Measurements from ENCODE around the gene RTN4R. TPM values are rescaled to one million over a fixed set of nuclear protein-coding genes. Genes with fewer than 3 reads are reported as not detected.

Gene RTN4R
- total and polyA plus RNA-seq, 2 of the 13 experiments (the other 11 are each of a cell fraction or from before 2014, with no cell fraction given) = 0.22 to 0.77 TPM

DNA sequence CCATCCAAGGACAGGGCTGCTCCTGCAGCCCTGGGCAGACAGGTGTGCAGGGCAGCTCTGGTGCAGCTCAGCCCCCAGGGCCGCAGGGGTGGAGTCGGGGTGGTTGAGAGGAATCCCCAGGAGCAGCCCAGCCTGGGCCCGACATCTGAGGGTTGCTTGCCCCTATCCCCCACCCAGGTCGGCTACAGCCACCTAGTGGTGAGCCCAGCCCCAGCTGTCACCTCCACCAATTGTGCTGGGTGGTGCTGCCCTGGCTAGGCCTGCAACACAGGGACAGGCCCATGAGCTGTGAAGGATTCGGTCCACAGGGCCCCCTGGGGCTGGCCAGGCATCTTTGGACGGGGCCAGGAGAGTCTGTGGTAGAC, 29.6 kb downstream of the RTN4R start:
- peak; percentile 91 for ATAC-seq
- H3K4me1 ChIP-seq (ENCODE audit: insufficient read depth, low read length) = 0 out of 2 replicates have a peak, but pooled peaks cover 5% of the 10 kb centered on the region
- no peak overlapping the region for H3K4me2 ChIP-seq (ENCODE audit: low read depth, low read length)
- peak; percentile 41 for DNase-seq (ENCODE audit: low spot score)
- H3K36me3 ChIP-seq (replicated peaks in 1 of 2; ENCODE audit: control insufficient read depth in 1 of 2, insufficient read depth in 2 of 2, low read length in 2 of 2) = no peaks in the 10 kb centered on the region
- no peak overlapping the region for H3K4me3 ChIP-seq (replicated peaks in 1 of 3; ENCODE audit: insufficient read depth in 1 of 3, low read depth in 2 of 3, low read length in 3 of 3)
- no peaks in the 10 kb centered on the region for H3K79me2 ChIP-seq (ENCODE audit: insufficient read depth, low read length)
- ChIA-PET POLR2A (no interaction called here), CTCF (ENCODE audit: low intra/inter-chr PET ratio, low total read pairs) (interaction anchor here (0.7 to 1.1 kb wide), 2 partner anchors 79 to 82 kb away, joined by 3 read pairs; no protein-coding TSS in a partner anchor)
- in situ Hi-C loops (cut with HindIII; ENCODE audit: extremely low pct_ligation_motif_present, low pct_unique_long_range_greater_than_20kb) (loop anchor here (10.0 kb wide), 1 partner anchor 84 kb away; the partner anchor contains the start of gene CCDC188), intact Hi-C loops (cut with micrococcal nuclease; ENCODE audit: unreplicated experiment) (loop anchor here (1.0 kb wide), 1 partner anchor 81 kb away; no protein-coding TSS in a partner anchor)
- H4K20me1 ChIP-seq (ENCODE audit: insufficient read depth, low read length) = no peaks in the 10 kb centered on the region
- peak; percentile 23 for FAIRE-seq
- 0% methylated on average over 1 of the region's 6 CpGs for whole genome bisulfite sequencing (ENCODE audit: low lambda C conversion rate)
- no TSS peak for BruUV-seq (replicated peaks)
- no peaks in the 10 kb centered on the region for H3K9me3 ChIP-seq (ENCODE audit: low read length)
- H2AFZ ChIP-seq (ENCODE audit: low read length) = no peak overlapping the region
- H3K27ac ChIP-seq (ENCODE audit: extremely low read length, insufficient read depth, low read length) = no peak overlapping the region
- peaks cover 17 to 82% of the 10 kb centered on the region in 2 experiments for H3K27me3 ChIP-seq (ENCODE audit: control insufficient read depth in 1 of 2, insufficient read depth in 2 of 2, low read length in 2 of 2)
- H3K9ac ChIP-seq (ENCODE audit: insufficient read depth, low read depth, low read length) = no peak overlapping the region
- no peak for TF ChIP-seq ESRRA (CRISPR knock-in tag; IDR thresholded peaks at IDR 0.05; ENCODE audit: low read depth)
- TF ChIP-seq ZNF260 (CRISPR knock-in tag; IDR thresholded peaks at IDR 0.05; ENCODE audit: borderline replicate concordance, low read depth) = no peak
- TF ChIP-seq, protein P1, sequence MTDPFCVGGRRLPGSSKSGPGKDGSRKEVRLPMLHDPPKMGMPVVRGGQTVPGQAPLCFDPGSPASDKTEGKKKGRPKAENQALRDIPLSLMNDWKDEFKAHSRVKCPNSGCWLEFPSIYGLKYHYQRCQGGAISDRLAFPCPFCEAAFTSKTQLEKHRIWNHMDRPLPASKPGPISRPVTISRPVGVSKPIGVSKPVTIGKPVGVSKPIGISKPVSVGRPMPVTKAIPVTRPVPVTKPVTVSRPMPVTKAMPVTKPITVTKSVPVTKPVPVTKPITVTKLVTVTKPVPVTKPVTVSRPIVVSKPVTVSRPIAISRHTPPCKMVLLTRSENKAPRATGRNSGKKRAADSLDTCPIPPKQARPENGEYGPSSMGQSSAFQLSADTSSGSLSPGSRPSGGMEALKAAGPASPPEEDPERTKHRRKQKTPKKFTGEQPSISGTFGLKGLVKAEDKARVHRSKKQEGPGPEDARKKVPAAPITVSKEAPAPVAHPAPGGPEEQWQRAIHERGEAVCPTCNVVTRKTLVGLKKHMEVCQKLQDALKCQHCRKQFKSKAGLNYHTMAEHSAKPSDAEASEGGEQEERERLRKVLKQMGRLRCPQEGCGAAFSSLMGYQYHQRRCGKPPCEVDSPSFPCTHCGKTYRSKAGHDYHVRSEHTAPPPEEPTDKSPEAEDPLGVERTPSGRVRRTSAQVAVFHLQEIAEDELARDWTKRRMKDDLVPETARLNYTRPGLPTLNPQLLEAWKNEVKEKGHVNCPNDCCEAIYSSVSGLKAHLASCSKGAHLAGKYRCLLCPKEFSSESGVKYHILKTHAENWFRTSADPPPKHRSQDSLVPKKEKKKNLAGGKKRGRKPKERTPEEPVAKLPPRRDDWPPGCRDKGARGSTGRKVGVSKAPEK (CRISPR knock-in tag; IDR thresholded peaks at IDR 0.05; ENCODE audit: borderline replicate concordance) = no peak
- TF ChIP-seq SMC3 (IDR thresholded peaks at IDR 0.05; ENCODE audit: low read length) = peak; percentile 54; the same call in 1 of the 2 replicates
- TF ChIP-seq, protein P2, sequence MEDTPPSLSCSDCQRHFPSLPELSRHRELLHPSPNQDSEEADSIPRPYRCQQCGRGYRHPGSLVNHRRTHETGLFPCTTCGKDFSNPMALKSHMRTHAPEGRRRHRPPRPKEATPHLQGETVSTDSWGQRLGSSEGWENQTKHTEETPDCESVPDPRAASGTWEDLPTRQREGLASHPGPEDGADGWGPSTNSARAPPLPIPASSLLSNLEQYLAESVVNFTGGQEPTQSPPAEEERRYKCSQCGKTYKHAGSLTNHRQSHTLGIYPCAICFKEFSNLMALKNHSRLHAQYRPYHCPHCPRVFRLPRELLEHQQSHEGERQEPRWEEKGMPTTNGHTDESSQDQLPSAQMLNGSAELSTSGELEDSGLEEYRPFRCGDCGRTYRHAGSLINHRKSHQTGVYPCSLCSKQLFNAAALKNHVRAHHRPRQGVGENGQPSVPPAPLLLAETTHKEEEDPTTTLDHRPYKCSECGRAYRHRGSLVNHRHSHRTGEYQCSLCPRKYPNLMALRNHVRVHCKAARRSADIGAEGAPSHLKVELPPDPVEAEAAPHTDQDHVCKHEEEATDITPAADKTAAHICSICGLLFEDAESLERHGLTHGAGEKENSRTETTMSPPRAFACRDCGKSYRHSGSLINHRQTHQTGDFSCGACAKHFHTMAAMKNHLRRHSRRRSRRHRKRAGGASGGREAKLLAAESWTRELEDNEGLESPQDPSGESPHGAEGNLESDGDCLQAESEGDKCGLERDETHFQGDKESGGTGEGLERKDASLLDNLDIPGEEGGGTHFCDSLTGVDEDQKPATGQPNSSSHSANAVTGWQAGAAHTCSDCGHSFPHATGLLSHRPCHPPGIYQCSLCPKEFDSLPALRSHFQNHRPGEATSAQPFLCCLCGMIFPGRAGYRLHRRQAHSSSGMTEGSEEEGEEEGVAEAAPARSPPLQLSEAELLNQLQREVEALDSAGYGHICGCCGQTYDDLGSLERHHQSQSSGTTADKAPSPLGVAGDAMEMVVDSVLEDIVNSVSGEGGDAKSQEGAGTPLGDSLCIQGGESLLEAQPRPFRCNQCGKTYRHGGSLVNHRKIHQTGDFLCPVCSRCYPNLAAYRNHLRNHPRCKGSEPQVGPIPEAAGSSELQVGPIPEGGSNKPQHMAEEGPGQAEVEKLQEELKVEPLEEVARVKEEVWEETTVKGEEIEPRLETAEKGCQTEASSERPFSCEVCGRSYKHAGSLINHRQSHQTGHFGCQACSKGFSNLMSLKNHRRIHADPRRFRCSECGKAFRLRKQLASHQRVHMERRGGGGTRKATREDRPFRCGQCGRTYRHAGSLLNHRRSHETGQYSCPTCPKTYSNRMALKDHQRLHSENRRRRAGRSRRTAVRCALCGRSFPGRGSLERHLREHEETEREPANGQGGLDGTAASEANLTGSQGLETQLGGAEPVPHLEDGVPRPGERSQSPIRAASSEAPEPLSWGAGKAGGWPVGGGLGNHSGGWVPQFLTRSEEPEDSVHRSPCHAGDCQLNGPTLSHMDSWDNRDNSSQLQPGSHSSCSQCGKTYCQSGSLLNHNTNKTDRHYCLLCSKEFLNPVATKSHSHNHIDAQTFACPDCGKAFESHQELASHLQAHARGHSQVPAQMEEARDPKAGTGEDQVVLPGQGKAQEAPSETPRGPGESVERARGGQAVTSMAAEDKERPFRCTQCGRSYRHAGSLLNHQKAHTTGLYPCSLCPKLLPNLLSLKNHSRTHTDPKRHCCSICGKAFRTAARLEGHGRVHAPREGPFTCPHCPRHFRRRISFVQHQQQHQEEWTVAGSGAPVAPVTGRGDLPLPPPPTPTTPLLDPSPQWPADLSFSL (CRISPR knock-in tag; IDR thresholded peaks at IDR 0.05) = no peak
- TF ChIP-seq, protein P3, sequence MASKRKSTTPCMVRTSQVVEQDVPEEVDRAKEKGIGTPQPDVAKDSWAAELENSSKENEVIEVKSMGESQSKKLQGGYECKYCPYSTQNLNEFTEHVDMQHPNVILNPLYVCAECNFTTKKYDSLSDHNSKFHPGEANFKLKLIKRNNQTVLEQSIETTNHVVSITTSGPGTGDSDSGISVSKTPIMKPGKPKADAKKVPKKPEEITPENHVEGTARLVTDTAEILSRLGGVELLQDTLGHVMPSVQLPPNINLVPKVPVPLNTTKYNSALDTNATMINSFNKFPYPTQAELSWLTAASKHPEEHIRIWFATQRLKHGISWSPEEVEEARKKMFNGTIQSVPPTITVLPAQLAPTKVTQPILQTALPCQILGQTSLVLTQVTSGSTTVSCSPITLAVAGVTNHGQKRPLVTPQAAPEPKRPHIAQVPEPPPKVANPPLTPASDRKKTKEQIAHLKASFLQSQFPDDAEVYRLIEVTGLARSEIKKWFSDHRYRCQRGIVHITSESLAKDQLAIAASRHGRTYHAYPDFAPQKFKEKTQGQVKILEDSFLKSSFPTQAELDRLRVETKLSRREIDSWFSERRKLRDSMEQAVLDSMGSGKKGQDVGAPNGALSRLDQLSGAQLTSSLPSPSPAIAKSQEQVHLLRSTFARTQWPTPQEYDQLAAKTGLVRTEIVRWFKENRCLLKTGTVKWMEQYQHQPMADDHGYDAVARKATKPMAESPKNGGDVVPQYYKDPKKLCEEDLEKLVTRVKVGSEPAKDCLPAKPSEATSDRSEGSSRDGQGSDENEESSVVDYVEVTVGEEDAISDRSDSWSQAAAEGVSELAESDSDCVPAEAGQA (IDR thresholded peaks at IDR 0.05; ENCODE audit: low read depth) = no peak
- TF ChIP-seq, protein P3 (CRISPR knock-in tag; IDR thresholded peaks at IDR 0.05; ENCODE audit: borderline replicate concordance) = no peak
- TF ChIP-seq ISX (CRISPR knock-in tag; conservative IDR thresholded peaks at IDR 0.05) = no peak
- TF ChIP-seq ZNF616 (CRISPR knock-in tag; IDR thresholded peaks at IDR 0.05; ENCODE audit: low read depth) = no peak

Data from HepG2 (cell line).